Brain pericyte (primary cell): ENCODE data around the gene ADRB1.

Experiments used
- DNase-seq: peaks from one replicate; pipeline ENCODE4 v3.0.0-alpha.2; 2012; ENCODE audit warnings: low read depth, low spot score

ADRB1 gene

GRCh38 chr10:114057855-114058254, 14.2 kb downstream of the ADRB1 start:
- no peak for DNase-seq

GRCh38 chr10:114058297-114058696, 14.6 kb downstream of the ADRB1 start:
- no peak for DNase-seq

- DNase-seq = no peak
Observed at GRCh38 chr10:114059561-114059960, 15.9 kb downstream of the ADRB1 start.

GRCh38 chr10:114060456-114060855, 16.8 kb downstream of the ADRB1 start:
- DNase-seq = no peak

- DNase-seq = no peak
Observed at GRCh38 chr10:114061148-114061547, 17.5 kb downstream of the ADRB1 start.

GRCh38 chr10:114061789-114062188, 18.1 kb downstream of the ADRB1 start:
- DNase-seq = no peak

- no peak for DNase-seq
Observed at GRCh38 chr10:114064151-114065048, 20.7 kb downstream of the ADRB1 start.

GRCh38 chr10:114065049-114065435, 21.4 kb downstream of the ADRB1 start:
- DNase-seq = no peak

- DNase-seq = no peak
Observed at GRCh38 chr10:114068054-114068707, 24.5 kb downstream of the ADRB1 start.

- no peak for DNase-seq
Observed at GRCh38 chr10:114070710-114071109, 27.0 kb downstream of the ADRB1 start.

- DNase-seq = no peak
Observed at GRCh38 chr10:114071178-114071577, 27.5 kb downstream of the ADRB1 start.

GRCh38 chr10:114073395-114074186, 29.9 kb downstream of the ADRB1 start:
- no peak for DNase-seq

GRCh38 chr10:114075093-114075492, 31.4 kb downstream of the ADRB1 start:
- DNase-seq = no peak

- no peak for DNase-seq
Observed at GRCh38 chr10:114077347-114077746, 33.7 kb downstream of the ADRB1 start.

- DNase-seq = no peak
Observed at GRCh38 chr10:114077815-114078219, 34.2 kb downstream of the ADRB1 start.

- no peak for DNase-seq
Observed at GRCh38 chr10:114078346-114078745, 34.7 kb downstream of the ADRB1 start.

- DNase-seq = no peak
Observed at GRCh38 chr10:114079421-114079820, 35.8 kb downstream of the ADRB1 start.

- no peak for DNase-seq
Observed at GRCh38 chr10:114081911-114082583, 38.4 kb downstream of the ADRB1 start.

GRCh38 chr10:114083040-114083439, 39.4 kb downstream of the ADRB1 start:
- DNase-seq = no peak

- no peak for DNase-seq
Observed at GRCh38 chr10:114084215-114084614, 40.5 kb downstream of the ADRB1 start.

- no peak for DNase-seq
Observed at GRCh38 chr10:114087255-114087654, 43.6 kb downstream of the ADRB1 start.

- no peak for DNase-seq
Observed at GRCh38 chr10:114087655-114088054, 44.0 kb downstream of the ADRB1 start.
